Measurements from ENCODE around the gene AFF3.

DNA sequence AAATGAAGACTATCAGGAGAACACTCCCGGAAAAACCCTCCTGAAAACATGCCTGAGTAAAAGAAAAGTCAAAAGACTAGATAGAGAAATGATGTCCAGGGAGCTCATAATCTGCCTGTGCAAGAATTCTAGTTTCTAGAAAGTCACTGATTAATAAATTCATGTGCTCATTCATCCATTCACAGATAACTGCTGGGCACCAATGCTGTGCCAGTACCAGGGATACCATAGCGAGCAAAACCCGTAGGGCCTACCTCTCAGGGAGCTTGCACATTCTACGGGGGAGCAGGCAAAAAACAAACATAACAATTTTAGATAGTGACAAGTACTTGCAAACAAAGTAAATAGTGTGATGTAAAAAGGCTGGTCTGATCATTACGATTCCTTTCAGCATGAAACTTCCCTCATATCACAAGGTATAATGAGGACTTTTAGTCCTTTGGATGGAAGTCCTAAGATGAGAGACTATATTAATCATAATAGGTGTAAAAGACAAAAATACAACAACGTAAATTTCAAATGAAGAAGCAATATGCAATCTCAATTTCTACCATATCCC, 289.9 kb downstream of the AFF3 start:
- TF ChIP-seq POLR2A (IDR thresholded peaks at IDR 0.05) = no peak
- TF ChIP-seq, protein P1, sequence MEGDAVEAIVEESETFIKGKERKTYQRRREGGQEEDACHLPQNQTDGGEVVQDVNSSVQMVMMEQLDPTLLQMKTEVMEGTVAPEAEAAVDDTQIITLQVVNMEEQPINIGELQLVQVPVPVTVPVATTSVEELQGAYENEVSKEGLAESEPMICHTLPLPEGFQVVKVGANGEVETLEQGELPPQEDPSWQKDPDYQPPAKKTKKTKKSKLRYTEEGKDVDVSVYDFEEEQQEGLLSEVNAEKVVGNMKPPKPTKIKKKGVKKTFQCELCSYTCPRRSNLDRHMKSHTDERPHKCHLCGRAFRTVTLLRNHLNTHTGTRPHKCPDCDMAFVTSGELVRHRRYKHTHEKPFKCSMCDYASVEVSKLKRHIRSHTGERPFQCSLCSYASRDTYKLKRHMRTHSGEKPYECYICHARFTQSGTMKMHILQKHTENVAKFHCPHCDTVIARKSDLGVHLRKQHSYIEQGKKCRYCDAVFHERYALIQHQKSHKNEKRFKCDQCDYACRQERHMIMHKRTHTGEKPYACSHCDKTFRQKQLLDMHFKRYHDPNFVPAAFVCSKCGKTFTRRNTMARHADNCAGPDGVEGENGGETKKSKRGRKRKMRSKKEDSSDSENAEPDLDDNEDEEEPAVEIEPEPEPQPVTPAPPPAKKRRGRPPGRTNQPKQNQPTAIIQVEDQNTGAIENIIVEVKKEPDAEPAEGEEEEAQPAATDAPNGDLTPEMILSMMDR (IDR thresholded peaks at IDR 0.05) = no peak
